ENCODE measurements around the gene SPG21. TPM values are rescaled to one million over a fixed set of nuclear protein-coding genes. Genes with fewer than 3 reads are reported as not detected.

The SPG21 gene
- total and polyA plus RNA-seq, 2 of the 13 experiments (the other 11 are each of a cell fraction or from before 2014, with no cell fraction given) = 36.7 to 42.4 TPM

- TF ChIP-seq, protein P1, sequence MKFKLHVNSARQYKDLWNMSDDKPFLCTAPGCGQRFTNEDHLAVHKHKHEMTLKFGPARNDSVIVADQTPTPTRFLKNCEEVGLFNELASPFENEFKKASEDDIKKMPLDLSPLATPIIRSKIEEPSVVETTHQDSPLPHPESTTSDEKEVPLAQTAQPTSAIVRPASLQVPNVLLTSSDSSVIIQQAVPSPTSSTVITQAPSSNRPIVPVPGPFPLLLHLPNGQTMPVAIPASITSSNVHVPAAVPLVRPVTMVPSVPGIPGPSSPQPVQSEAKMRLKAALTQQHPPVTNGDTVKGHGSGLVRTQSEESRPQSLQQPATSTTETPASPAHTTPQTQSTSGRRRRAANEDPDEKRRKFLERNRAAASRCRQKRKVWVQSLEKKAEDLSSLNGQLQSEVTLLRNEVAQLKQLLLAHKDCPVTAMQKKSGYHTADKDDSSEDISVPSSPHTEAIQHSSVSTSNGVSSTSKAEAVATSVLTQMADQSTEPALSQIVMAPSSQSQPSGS (CRISPR knock-in tag; IDR thresholded peaks at IDR 0.05) = no peak
- TF ChIP-seq, protein P2, sequence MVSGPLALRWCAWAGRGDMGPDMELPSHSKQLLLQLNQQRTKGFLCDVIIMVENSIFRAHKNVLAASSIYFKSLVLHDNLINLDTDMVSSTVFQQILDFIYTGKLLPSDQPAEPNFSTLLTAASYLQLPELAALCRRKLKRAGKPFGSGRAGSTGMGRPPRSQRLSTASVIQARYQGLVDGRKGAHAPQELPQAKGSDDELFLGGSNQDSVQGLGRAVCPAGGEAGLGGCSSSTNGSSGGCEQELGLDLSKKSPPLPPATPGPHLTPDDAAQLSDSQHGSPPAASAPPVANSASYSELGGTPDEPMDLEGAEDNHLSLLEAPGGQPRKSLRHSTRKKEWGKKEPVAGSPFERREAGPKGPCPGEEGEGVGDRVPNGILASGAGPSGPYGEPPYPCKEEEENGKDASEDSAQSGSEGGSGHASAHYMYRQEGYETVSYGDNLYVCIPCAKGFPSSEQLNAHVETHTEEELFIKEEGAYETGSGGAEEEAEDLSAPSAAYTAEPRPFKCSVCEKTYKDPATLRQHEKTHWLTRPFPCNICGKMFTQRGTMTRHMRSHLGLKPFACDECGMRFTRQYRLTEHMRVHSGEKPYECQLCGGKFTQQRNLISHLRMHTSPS (CRISPR knock-in tag; IDR thresholded peaks at IDR 0.05; ENCODE audit: low read depth) = 0 out of 2 replicates have a peak, but pooled peaks have one; percentile 19
- TF ChIP-seq PHF21A (CRISPR knock-in tag; IDR thresholded peaks at IDR 0.05) (no peak), SRSF9 (IDR thresholded peaks at IDR 0.05; ENCODE audit: borderline replicate concordance, insufficient read depth, low read depth, low read length, poor library complexity, severe bottlenecking) (no peak), PRPF4 (IDR thresholded peaks at IDR 0.05; ENCODE audit: low read depth, low read length, poor library complexity, severe bottlenecking) (no peak), ZBTB39 (CRISPR knock-in tag; IDR thresholded peaks at IDR 0.05) (no peak)
Observed at GRCh38 chr15:64948916-64949315, 40.8 kb downstream of the SPG21 start (continued).

DNA sequence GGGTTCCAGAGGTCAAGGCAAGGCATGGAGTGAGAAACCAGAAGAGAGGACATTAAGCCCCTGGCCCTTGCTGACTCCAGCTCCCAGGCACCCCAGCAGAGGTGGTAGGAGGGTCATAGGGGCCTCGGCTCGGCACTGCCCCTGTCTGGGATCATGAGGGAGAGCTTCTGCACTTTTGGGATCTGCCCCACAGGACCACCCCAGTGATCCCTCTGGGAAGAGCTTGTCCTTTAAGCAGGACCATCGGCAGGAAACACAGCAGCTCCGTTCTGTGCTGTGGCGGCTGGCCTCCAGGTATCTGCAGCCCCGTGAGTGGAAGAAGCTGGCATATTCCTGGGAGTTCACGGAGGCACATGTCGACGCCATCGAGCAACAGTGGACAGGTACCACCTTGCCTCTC is 42.5 kb downstream of the SPG21 start:
- Histone ChIP-seq H4K20me1 (ENCODE audit: insufficient read depth, low read length) (no peaks in the 10 kb centered on the region), H3K27ac (ENCODE audit: extremely low read length, insufficient read depth, low read length) (no peak overlapping the region), H3K36me3 (replicated peaks in 1 of 2; ENCODE audit: control insufficient read depth in 1 of 2, insufficient read depth in 2 of 2, low read length in 2 of 2) (no peaks in the 10 kb centered on the region), H3K27me3 (ENCODE audit: control insufficient read depth in 1 of 2, insufficient read depth in 2 of 2, low read length in 2 of 2) (no peaks in the 10 kb centered on the region), H3K4me3 (replicated peaks in 1 of 3; ENCODE audit: insufficient read depth in 1 of 3, low read depth in 2 of 3, low read length in 3 of 3) (no peak overlapping the region), H2AFZ (ENCODE audit: low read length) (no peak overlapping the region), H3K4me2 (ENCODE audit: low read depth, low read length) (no peak overlapping the region), H3K9ac (ENCODE audit: insufficient read depth, low read depth, low read length) (no peak overlapping the region), H3K9me3 (ENCODE audit: low read length) (no peaks in the 10 kb centered on the region), H3K4me1 (ENCODE audit: insufficient read depth, low read length) (0 out of 2 replicates have a peak, but pooled peaks cover 7% of the 10 kb centered on the region), H3K79me2 (ENCODE audit: insufficient read depth, low read length) (no peaks in the 10 kb centered on the region)
- ChIA-PET CTCF (ENCODE audit: low intra/inter-chr PET ratio, low total read pairs) (no interaction called here), POLR2A (no interaction called here)
- WGBS (ENCODE audit: low lambda C conversion rate) = 100% methylated on average over 4 of the region's 10 CpGs
- DNase-seq (ENCODE audit: low spot score) = no peak
- peak; percentile 16; the same call in 1 of the 3 replicates for ATAC-seq
- TF ChIP-seq RAD51 (IDR thresholded peaks at IDR 0.05; ENCODE audit: borderline replicate concordance) = no peak
- no peak for TF ChIP-seq ZNF230 (CRISPR knock-in tag; IDR thresholded peaks at IDR 0.05)
- peak; percentile 58 for TF ChIP-seq AGO2 (optimal IDR thresholded peaks at IDR 0.05; ENCODE audit: low read depth, low read length)
- no peak for TF ChIP-seq HNF4G (IDR thresholded peaks at IDR 0.05; ENCODE audit: borderline replicate concordance, low read depth, low read length)
- no peak for TF ChIP-seq HNF4G (CRISPR knock-in tag; IDR thresholded peaks at IDR 0.05; ENCODE audit: borderline replicate concordance, low read depth)
- FAIRE-seq = no peak
- intact Hi-C loops (cut with micrococcal nuclease; ENCODE audit: unreplicated experiment) = no loop called here
- in situ Hi-C loops (cut with HindIII; ENCODE audit: extremely low pct_ligation_motif_present, low pct_unique_long_range_greater_than_20kb) = no loop called here
- BruUV-seq (replicated peaks) = no TSS peak
